NT2/D1 (cell line): ENCODE results near the gene SRP14.

Source experiments
- DNase-seq: peaks from one replicate; pipeline ENCODE4 v3.0.0-alpha.2; 2011; ENCODE audit warnings: low read depth, low spot score
- H3K27me3 ChIP-seq: 2 replicates; pipeline ENCODE4 v1.6.0; 2011; ENCODE audit warnings: mild to moderate bottlenecking; ENCODE audit not compliant: insufficient read length, insufficient read depth
- H3K36me3 ChIP-seq: 2 replicates; pipeline ENCODE4 v1.6.1; 2011; ENCODE audit warnings: mild to moderate bottlenecking, low read length, mixed read lengths; ENCODE audit not compliant: insufficient read depth, insufficient read length
- H3K4me1 ChIP-seq: 2 replicates; pipeline ENCODE4 v1.5.1; 2011; ENCODE audit not compliant: insufficient read depth, insufficient read length
- H3K4me3 ChIP-seq: 2 replicates; pipeline ENCODE4 v1.5.1; 2011; ENCODE audit warnings: low read depth; ENCODE audit not compliant: insufficient read length
- H3K9ac ChIP-seq: 2 replicates; pipeline ENCODE4 v1.6.0; 2011; ENCODE audit warnings: low read depth; ENCODE audit not compliant: insufficient read length
- H3K9me3 ChIP-seq: 2 replicates; pipeline ENCODE4 v1.5.1; 2011; ENCODE audit warnings: mild to moderate bottlenecking, low read length; ENCODE audit not compliant: insufficient read depth
- SUZ12 ChIP-seq: IDR thresholded peaks from 2 replicates; pipeline ENCODE4 v1.6.1; 2011; ENCODE audit not compliant: insufficient read length, insufficient read depth; ENCODE audit errors: extremely low read depth
- YY1 ChIP-seq: IDR thresholded peaks from 2 replicates; pipeline ENCODE4 v1.6.1; 2011; ENCODE audit not compliant: insufficient read length, insufficient read depth
- ZNF274 ChIP-seq: IDR thresholded peaks from 2 replicates; pipeline ENCODE4 v1.6.1; 2011; ENCODE audit warnings: mild to moderate bottlenecking, low read depth, low read length

The SRP14 gene

DNA sequence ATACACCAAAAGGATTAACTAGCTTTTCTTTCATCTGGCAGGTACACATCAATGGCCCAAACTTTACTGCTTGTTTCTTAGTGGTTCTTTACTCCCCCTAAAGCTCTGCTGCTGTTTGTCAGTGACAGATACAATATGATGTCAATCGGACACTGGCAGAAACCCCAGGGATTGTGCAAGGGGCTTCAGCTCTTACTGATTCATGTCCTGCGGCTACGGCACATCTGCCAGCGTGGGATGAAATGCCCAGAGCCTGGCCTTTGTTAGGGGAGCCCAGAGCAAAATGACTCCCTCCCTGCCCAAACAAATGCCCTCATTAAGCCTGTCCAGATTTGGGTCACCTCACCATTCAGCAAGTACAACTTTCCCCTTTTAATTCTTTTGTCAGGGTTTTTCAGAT is 28.3 kb downstream of the SRP14 start:
- no peak overlapping the region for H3K9ac ChIP-seq
- H3K9me3 ChIP-seq = peaks cover 38% of the 10 kb centered on the region
- no peaks in the 10 kb centered on the region for H3K4me1 ChIP-seq
- H3K27me3 ChIP-seq = no peaks in the 10 kb centered on the region
- no peak overlapping the region for H3K4me3 ChIP-seq
- no peak for TF ChIP-seq ZNF274
- TF ChIP-seq YY1 = no peak
- peaks cover 63% of the 10 kb centered on the region for H3K36me3 ChIP-seq
- no peak for DNase-seq

DNA sequence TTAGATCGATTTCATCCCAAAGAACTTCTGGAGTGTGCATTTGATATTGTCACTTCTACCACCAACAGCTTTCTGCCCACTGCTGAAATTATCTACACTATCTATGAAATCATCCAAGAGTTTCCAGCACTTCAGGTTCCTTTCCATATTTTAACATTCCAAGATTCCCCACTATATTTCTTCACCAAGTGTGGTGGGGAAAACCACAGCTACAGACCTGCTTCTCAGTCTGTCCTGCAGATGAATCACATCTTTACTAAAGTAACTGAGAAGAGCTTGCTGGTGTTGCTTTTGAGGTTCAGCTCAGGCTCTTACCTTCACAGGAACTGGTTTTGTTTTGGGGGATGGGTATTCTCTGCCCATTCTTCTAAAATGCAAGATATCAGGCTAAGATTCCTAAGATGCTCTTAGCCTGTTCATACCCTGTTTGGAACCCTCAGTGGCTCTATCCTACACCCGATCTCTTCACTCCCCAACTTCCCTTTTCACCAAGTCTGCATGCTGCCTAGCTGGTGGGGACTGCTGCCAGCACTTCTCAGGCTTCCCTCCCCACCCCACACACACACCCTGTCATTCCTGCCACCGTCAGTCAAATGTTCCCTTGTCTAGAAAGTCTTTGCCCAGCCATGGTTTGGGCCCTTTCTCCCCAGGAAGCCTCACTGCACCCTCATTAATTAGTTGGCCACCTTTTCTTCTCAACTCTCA is 30.8 kb downstream of the SRP14 start:
- Histone ChIP-seq H3K4me1 (no peaks in the 10 kb centered on the region), H3K27me3 (no peaks in the 10 kb centered on the region), H3K9me3 (peaks cover 14% of the 10 kb centered on the region), H3K9ac (no peak overlapping the region), H3K4me3 (no peak overlapping the region), H3K36me3 (peaks cover 60% of the 10 kb centered on the region)
- no peak for DNase-seq
- TF ChIP-seq YY1 (no peak), ZNF274 (no peak), SUZ12 (no peak)

DNA sequence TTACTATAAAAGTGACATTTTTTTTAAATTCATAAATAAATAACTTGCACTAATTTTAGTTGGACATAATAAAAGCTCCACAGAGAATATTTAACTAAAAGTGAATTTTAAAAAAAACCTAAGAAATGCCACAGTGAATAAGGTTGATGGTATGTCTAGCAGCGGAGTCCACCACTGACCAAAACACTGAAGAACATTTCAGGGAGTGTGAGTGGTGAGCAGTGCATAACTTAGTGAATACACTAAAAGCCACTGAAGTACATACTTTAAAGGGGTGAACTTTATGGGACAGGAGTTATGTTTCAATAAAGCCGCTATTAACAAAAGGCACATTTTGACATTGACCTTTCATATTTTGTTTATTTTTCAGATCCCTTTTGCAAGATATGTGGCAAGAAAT is 32.3 kb downstream of the SRP14 start:
- Histone ChIP-seq H3K36me3 (peaks cover 52% of the 10 kb centered on the region), H3K27me3 (no peaks in the 10 kb centered on the region), H3K4me1 (no peaks in the 10 kb centered on the region), H3K9ac (no peak overlapping the region), H3K9me3 (no peaks in the 10 kb centered on the region), H3K4me3 (no peak overlapping the region)
- no peak for TF ChIP-seq YY1
- no peak for TF ChIP-seq ZNF274
- no peak for TF ChIP-seq SUZ12
- DNase-seq = no peak

DNA sequence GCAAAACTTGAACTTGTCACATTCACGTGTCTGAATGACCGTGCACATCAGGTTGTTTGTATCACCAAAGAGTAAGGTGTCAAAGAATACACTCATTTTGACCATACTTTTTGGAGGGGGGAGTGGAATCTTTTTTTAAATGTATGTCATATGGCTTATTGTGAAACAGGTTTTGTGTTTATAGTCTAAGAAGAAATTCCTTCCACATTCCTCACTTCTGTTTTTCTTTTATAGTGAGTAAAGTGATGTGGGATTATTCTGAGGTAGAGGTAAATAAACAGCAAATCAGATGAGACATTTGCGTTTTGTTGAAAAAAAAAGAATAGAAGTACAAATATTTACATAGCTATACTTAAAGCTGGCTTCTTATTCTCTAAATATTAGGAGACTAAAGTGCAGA is 33.0 kb downstream of the SRP14 start:
- no peak for DNase-seq
- no peaks in the 10 kb centered on the region for H3K27me3 ChIP-seq
- peaks cover 52% of the 10 kb centered on the region for H3K36me3 ChIP-seq
- H3K4me3 ChIP-seq = no peak overlapping the region
- TF ChIP-seq ZNF274 (no peak), YY1 (no peak), SUZ12 (no peak)
- H3K9ac ChIP-seq = no peak overlapping the region
- H3K9me3 ChIP-seq = no peaks in the 10 kb centered on the region
- H3K4me1 ChIP-seq = no peaks in the 10 kb centered on the region

DNA sequence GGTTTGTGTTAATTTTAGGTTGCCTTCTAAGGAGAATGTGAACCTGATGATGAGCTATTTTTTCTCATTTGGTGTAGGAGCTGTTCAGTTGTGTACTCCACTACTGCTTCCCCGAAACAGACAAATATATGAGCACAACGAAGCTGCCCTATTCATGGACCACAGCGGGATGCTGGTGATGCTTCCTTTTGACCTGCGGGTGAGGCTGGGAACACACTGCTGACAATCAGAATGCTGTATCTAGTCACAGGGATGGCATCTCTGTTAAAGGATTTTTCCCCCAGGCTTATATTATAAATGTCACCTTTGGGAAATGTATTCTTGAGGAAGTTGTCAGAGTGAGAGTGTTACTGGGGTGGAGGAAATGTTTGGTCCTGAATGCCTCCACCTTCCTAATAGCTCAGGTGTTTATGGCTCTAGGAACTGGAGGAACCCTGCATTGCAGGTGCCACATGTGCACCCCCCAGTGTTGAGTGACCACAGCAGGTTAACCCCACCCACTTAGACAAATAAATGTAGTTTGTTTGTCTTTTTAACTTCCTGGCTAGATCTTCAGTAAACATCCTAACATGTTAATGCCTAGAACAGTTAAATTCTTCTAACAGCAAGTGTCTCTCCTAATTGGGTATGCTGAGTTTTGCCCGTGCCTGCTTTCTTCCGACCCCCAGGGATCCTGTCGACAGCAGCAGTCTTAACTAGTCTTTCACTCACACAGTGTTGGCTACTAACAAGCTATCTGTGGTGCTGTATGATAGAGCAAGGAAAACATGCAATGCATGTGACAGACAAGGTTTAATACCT is 35.7 kb downstream of the SRP14 start:
- H3K9ac ChIP-seq = no peak overlapping the region
- TF ChIP-seq ZNF274 (no peak), YY1 (no peak)
- DNase-seq = no peak
- H3K4me3 ChIP-seq = no peak overlapping the region
- peaks cover 44% of the 10 kb centered on the region for H3K36me3 ChIP-seq
- H3K27me3 ChIP-seq = no peaks in the 10 kb centered on the region
- H3K9me3 ChIP-seq = no peaks in the 10 kb centered on the region
- no peaks in the 10 kb centered on the region for H3K4me1 ChIP-seq

DNA sequence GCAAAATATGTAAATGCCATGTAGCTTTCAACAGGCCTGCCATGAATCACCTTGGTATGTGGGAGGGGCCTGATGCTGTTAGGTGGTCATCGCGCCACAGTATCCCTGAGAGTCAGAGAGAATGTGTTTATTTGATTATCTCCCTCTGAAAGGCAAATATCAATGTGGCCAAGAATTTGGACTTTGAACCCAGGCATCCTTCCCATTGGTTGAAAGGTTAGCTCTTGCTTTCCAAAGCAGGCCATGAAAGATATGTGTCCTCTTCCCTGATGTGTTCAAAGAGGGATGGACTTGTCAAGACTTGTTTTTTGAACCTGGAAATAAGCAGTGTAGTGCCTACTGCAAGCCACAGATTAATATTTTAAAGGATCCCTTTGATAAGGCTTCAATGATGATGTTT is 36.7 kb downstream of the SRP14 start:
- Histone ChIP-seq H3K27me3 (no peaks in the 10 kb centered on the region), H3K4me1 (no peaks in the 10 kb centered on the region), H3K4me3 (no peak overlapping the region), H3K36me3 (peaks cover 43% of the 10 kb centered on the region), H3K9ac (no peak overlapping the region), H3K9me3 (no peaks in the 10 kb centered on the region)
- TF ChIP-seq ZNF274 (no peak), SUZ12 (no peak), YY1 (no peak)
- DNase-seq = no peak

DNA sequence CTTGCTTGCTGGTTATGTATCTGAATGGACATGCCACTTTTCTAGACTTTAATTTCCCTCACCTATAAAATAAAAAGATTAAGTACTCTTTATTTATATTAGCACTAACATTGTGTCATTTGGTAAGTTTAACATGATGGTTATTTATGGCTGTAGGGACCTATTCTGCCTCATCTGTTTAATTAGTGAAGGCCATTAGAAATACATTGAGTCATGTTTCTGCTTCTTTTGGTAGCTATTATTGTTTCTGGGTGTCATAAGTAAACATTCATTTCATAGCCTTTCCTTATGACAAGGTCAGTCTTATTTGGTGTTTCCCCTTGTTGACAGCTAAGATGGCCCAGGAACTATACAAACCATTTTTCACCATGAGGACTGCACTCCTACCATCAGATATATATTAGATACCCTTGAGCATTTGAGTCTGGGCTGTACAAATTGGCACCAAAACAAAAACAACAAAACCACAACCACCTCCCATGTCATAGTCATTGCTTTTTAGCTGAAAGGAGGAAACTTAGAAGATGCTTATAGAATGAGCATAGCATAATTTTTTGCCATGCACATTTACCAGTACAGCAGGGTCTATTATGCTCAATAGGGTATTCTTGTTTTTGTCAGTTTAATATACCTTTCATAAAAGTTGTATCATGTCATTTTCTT is 39.3 kb downstream of the SRP14 start:
- TF ChIP-seq SUZ12 (no peak), YY1 (no peak), ZNF274 (no peak)
- peaks cover 52% of the 10 kb centered on the region for H3K36me3 ChIP-seq
- no peaks in the 10 kb centered on the region for H3K4me1 ChIP-seq
- H3K9ac ChIP-seq = no peak overlapping the region
- no peak overlapping the region for H3K4me3 ChIP-seq
- H3K9me3 ChIP-seq = no peaks in the 10 kb centered on the region
- no peaks in the 10 kb centered on the region for H3K27me3 ChIP-seq
- DNase-seq = no peak
